NCI-H1417 treated with DMSO at 0.1 percent for 48 hours (cell line): ENCODE data around the gene INTS3.

Source experiments
- DNase-seq: peaks from one replicate; lab custom pipeline; 2025; lab: John Stamatoyannopoulos, UW

INTS3 gene, protein sequence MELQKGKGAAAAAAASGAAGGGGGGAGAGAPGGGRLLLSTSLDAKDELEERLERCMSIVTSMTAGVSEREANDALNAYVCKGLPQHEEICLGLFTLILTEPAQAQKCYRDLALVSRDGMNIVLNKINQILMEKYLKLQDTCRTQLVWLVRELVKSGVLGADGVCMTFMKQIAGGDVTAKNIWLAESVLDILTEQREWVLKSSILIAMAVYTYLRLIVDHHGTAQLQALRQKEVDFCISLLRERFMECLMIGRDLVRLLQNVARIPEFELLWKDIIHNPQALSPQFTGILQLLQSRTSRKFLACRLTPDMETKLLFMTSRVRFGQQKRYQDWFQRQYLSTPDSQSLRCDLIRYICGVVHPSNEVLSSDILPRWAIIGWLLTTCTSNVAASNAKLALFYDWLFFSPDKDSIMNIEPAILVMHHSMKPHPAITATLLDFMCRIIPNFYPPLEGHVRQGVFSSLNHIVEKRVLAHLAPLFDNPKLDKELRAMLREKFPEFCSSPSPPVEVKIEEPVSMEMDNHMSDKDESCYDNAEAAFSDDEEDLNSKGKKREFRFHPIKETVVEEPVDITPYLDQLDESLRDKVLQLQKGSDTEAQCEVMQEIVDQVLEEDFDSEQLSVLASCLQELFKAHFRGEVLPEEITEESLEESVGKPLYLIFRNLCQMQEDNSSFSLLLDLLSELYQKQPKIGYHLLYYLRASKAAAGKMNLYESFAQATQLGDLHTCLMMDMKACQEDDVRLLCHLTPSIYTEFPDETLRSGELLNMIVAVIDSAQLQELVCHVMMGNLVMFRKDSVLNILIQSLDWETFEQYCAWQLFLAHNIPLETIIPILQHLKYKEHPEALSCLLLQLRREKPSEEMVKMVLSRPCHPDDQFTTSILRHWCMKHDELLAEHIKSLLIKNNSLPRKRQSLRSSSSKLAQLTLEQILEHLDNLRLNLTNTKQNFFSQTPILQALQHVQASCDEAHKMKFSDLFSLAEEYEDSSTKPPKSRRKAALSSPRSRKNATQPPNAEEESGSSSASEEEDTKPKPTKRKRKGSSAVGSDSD

DNA sequence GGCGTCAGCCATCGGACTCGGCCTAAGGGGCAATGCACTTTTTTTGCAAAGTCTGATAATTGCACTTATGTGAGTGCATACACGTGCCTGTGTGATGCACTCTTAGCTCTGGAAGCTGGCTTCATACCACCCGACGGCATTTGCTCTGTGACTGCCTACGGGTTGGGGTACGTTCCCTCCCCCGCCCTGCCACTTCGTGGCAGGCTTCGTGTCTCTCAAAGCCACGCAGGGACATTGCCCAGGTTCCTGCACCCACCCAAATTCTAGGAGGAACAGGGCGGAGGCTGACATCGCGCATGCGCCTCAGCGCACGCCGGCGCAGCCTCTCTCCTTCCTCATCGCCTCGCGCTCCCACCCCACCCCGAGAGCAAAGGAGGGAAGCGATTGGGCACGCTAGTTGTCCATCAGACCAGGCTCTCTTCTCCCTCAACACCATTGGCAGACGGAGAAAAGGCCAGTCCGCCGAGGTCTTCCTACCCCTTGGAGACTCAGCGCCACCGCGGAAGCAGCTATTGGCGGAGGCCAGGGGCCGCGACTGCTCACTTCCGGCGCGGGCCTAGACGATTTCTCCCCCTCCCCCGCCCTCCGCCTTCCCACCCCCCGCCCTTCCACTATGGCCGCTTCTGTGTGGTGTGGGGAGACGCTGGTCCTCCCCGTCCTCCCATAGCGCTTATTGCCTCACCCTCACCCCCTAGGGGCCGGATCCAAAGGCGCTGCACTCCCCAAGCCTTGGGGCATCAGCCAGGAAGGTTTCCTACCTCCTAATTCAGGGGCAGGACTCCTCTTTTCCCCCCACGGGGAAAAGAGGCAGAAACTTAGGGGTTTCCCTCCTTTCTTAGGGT, at the start of gene INTS3:
TSS of gene INTS3 (plus strand) at position 588 of the 842 bp plus-strand sequence. CDS start 585 bp downstream, outside the sequence.
- DNase-seq = peak; percentile 96

GRCh38 chr1:153678519-153679336, 49.1 kb upstream of the INTS3 start, which contains the start of gene NPR1:
TSS of gene NPR1 (plus strand) at chr1:153678688. CDS start at chr1:153679109, 421 bp downstream.
- no peak for DNase-seq

DNA sequence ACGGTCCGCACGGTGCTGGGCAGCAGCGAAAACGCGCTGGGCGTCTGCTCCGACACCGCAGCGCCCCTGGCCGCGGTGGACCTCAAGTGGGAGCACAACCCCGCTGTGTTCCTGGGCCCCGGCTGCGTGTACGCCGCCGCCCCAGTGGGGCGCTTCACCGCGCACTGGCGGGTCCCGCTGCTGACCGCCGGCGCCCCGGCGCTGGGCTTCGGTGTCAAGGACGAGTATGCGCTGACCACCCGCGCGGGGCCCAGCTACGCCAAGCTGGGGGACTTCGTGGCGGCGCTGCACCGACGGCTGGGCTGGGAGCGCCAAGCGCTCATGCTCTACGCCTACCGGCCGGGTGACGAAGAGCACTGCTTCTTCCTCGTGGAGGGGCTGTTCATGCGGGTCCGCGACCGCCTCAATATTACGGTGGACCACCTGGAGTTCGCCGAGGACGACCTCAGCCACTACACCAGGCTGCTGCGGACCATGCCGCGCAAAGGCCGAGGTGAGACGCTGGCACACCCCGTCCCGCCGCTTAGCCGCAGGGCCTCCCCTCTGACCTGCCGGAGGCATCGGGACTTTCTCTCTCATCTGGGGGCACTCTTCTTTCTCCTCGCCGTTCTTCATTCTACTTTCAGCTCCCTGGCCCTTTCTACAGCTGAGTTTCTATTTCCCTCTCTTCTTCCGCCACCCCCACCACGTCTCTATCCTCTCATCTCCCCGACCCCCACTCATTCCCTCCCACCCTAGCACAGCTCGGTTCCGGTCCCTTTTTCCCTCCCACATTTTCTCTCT, 48.3 kb upstream of the INTS3 start:
- DNase-seq = no peak

- DNase-seq = no peak
Measured at GRCh38 chr1:153680120-153680403, 47.8 kb upstream of the INTS3 start.

DNA sequence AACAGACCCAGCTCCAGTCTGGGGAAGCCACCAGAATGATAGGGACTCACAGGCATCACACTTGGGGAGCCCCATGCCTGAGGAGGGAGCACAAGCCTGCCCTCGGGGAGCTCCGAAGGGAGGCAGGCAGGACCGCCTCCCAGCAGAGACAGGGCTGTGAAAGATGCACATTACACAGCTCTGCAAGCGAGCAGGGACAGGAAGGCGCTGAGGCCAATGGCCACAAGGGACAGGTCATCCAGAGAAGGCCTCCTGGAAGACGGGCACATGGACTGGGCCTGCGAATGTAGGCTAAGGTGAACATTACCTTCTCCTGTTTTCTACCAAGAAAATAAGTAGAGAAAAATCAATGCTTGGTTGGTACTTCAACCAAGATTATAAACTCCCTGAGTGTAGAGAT, 45.1 kb upstream of the INTS3 start:
- DNase-seq = no peak

DNA sequence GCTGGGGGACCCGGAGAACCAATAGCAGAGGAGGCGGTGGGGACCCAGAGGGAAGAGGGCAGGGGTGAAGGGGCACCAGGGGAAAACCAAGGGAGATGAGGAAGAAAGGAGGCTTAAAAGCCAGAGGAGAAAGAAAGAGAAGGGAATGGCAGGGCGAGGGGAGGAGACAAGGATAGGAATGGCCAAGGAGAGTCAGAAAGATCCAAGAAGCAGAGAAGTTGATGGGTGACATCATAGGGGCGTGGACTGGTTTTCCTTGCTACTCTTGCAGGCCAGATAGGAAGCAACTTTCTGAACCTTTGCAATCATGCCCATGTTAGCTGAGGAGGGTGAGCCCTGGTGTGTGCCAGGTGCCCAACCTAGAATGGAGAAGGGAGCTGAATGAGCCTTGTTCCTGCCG, 44.0 kb upstream of the INTS3 start:
- no peak for DNase-seq

DNA sequence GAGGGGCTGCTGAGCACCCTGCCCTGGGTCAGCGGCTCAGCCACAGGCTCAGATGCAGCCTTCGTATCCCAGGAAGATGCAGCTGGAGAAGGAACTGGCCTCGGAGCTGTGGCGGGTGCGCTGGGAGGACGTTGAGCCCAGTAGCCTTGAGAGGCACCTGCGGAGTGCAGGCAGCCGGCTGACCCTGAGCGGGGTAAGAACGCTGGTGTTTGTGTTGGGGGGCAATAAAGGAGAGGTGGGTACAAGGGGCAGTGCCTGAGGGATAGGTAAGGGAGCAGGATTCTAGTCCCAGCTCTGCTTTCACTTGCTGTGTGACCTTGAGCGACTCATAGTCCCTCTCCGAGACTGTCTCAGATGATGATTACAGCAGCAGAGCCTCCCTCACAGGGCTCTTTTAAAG, 43.0 kb upstream of the INTS3 start:
- no peak for DNase-seq

DNA sequence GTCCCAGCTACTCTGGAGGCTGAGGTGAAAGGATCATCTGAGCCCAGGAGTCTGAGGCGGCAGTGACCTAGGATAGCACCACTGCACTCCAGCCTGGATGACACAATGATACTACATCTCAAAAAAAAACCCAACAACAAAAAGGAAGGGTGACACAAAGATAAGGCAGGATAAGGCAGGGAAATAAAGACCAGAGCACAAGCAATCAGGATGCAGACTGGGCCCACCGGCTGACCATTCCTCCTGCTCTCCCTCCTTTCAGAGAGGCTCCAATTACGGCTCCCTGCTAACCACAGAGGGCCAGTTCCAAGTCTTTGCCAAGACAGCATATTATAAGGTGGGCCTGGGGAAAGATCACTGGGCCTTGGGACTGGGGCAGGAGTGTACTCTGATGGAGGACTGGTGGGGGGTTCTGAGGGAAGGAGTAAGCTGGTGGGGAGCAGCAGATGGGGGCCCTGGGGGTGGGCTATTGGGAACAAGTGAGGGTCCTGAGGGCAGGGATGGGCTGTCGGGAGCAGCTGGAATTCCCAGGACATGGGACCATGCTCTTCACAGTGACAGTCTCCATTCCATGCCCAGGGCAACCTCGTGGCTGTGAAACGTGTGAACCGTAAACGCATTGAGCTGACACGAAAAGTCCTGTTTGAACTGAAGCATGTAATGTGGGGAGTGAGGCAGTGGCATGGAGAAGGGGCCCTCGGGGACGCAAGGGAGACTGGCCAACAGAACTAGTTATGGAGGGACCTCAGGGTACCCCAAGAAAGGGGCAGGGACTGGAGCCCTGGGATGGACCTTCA, 42.1 kb upstream of the INTS3 start:
- DNase-seq = no peak

DNA sequence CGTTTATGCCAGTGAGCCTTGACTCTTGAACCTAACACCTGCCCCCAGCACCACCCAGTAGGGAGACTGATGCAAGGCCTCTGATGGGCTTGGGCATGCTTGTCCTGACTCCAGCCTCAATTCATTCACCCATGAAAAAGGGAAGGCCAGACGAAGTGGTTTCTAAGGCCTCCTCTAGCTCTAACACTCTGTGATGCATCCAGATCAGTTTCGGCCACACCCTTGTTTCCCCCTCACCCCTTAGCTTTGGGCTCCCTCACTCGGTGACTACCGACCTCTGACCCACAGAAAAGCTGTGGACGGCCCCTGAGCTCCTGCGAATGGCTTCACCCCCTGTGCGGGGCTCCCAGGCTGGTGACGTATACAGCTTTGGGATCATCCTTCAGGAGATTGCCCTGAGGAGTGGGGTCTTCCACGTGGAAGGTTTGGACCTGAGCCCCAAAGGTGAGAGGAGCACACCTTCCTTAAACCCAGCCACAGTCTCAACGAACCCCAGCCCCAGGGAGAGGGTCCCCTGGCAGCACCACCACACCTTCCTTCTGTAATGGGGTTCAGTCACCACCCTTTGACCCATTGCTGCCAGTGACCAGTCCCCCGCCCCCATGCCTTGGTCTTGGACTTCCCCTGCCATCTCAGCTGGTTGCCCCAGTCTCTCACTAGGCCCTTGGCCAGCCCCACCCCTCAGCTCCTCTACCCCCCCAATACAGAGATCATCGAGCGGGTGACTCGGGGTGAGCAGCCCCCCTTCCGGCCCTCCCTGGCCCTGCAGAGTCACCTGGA, 40.3 kb upstream of the INTS3 start:
- DNase-seq = no peak

- no peak for DNase-seq
Measured at GRCh38 chr1:153688276-153688675, 39.6 kb upstream of the INTS3 start.

DNA sequence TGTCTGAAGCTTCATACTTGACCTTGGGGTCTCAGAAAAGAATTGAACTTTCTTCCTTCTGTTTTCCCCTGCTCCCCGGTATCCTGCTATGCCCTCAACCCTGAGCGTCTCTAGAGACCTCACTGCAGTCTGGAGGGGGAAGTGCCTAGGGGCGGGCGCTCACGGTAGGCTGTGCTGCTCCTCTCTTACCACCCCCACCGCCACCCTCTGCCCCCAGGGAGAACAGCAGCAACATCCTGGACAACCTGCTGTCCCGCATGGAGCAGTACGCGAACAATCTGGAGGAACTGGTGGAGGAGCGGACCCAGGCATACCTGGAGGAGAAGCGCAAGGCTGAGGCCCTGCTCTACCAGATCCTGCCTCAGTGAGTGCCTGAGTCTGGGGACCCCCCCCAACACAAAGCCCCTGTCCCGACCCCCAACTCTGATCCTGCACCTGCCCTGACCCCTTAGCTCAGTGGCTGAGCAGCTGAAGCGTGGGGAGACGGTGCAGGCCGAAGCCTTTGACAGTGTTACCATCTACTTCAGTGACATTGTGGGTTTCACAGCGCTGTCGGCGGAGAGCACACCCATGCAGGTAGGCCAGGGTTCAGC, 39.0 kb upstream of the INTS3 start:
- DNase-seq = no peak

- DNase-seq = no peak
Measured at GRCh38 chr1:153693466-153693865, 34.4 kb upstream of the INTS3 start.

- DNase-seq = no peak
Measured at GRCh38 chr1:153696741-153697140, 31.1 kb upstream of the INTS3 start.

- DNase-seq = no peak
Measured at GRCh38 chr1:153697191-153698019, 30.4 kb upstream of the INTS3 start.

DNA sequence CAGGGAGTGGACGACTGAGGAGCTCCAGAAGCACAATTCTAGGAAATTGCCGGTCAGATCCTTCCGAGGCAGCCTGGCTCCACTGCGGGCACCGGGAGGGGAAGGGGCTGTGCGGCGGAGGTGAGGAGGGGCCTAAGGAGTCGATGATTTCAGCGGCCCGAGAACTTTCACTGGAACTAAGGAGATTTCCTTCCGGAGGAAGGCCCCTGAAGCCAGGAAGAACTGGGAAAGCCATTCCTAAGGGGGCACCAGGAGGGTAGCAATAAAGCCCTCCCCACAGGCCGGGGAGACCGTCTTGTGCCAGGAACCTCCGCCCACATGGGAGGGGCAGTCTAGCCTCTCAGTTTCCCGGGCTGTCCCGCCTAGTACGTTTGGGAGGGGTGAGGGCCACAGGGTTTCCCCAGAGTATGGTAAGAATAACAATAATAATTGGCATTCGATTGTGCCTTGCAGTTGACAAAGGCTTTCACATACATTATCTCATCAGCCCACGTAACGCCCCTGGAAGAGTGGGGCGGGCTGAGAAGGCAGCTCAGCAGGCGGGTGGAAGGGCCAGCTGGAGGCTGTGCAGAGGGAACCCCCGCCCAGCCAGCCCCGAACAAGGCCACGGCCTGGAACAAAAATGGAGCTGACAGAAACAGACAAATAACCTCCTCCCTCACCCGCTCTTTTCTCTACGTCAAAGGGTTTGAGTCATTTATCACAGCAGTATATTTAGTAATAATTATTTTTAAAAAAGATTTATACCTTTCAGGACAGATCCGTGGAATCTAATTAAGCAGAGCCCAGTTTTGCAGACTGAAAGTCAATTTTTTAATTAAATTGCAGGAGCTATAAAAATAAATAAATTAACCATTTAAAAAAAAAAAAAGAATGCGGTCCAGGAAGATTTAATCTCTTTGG, 29.6 kb upstream of the INTS3 start:
- DNase-seq = no peak
